GM12864 (cell line): Measurements from ENCODE around the gene CCDC157.
A peak's percentile ranks its signal among the peaks of the same experiment; 100 is the strongest.

ENCODE experiments used
- DNase-seq: peaks from one replicate; pipeline ENCODE4 v3.0.0-alpha.2; 2011; ENCODE audit warnings: low read depth
- H3K4me3 ChIP-seq: 2 replicates; pipeline ENCODE4 v1.5.1; 2011; ENCODE audit warnings: mild to moderate bottlenecking, low read depth, low read length, control low read depth
- TF ChIP-seq, protein P1 (sequence below): IDR thresholded peaks from 2 replicates; pipeline ENCODE4 v1.5.1; 2011; ENCODE audit warnings: low read depth, mild to moderate bottlenecking, moderate library complexity, low read length, control low read depth, inconsistent platforms; ENCODE audit errors: missing control alignments

CCDC157 gene

GRCh38 chr22:30385942-30386341, 29.1 kb downstream of the CCDC157 start:
- TF ChIP-seq, protein P1, sequence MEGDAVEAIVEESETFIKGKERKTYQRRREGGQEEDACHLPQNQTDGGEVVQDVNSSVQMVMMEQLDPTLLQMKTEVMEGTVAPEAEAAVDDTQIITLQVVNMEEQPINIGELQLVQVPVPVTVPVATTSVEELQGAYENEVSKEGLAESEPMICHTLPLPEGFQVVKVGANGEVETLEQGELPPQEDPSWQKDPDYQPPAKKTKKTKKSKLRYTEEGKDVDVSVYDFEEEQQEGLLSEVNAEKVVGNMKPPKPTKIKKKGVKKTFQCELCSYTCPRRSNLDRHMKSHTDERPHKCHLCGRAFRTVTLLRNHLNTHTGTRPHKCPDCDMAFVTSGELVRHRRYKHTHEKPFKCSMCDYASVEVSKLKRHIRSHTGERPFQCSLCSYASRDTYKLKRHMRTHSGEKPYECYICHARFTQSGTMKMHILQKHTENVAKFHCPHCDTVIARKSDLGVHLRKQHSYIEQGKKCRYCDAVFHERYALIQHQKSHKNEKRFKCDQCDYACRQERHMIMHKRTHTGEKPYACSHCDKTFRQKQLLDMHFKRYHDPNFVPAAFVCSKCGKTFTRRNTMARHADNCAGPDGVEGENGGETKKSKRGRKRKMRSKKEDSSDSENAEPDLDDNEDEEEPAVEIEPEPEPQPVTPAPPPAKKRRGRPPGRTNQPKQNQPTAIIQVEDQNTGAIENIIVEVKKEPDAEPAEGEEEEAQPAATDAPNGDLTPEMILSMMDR, result no peak
- no peak for DNase-seq
- no peak overlapping the region for H3K4me3 ChIP-seq

DNA sequence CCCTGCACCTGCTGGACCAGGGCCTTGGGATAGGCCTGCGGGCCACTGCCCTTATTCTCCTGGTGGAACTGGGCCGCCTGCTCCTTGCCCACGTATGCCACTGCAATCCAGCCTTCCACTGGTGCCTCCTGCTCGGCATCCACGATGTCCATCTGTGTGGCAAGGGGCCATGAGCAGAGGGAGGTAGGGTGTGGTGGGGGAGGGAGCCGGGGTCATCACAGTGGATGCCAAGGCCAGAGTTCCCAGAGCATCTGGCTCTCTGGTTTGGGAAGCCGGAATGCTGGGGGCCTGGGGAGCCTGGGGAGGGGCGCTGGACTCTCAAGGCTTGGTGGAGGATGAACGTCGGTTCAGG, 29.8 kb downstream of the CCDC157 start:
- no peak for DNase-seq
- H3K4me3 ChIP-seq, result peak overlapping the region; percentile 56
- TF ChIP-seq, protein P1, result no peak

DNA sequence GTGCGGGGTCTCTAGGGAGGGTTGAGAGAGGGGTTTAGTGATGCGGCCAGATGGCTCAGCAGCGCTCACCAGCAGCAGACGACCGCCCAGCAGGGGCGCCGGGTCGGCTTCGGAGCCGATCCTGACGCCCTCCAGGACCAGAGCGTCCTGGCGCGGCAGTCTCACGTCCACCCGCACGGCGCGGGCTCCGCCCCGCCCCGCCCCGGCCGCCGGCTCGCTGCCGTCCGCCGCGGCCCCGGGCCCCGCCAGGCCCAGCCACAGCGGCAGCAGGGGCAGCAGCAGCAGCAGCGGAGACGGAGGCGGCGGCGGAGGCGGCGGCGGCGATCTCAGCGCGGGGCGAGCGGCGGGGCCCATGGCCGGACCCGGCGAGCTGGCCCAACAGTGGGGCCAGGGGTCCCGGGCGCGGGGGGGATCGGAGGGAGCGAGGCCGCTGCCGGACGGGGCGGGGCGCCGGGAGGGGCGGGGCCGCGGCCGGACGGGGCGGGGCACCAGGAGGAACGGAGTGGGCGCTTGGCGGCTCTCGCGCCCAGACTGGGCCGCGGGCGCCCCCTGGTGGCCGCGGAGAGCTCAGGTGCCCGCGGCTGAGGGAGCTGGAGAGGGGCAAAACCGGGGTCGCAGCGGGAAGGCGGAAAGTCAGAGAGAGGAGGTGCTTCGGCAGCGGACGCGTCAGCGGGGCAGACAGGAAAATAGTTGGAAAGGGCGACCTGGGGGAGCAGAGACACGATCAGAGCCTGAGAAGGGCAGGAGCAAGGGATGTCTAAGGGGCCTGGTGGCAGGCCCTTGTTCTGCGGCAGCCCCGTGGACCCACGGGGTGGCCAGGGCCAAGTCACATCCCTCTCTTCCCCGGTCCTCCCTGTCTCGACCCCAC, 30.4 kb downstream of the CCDC157 start, which contains the start of gene RNF215:
RNF215 (minus strand) TSS at position 452 of the 868 bp plus-strand sequence; CDS start at position 354, 98 bp downstream.
- peak; percentile 27 for DNase-seq
- H3K4me3 ChIP-seq, result peak within 1 kb of the TSS; percentile 56
- TF ChIP-seq, protein P1, result peak; percentile 80

- TF ChIP-seq, protein P1, result peak; percentile 87
- peak; percentile 55 for DNase-seq
- H3K4me3 ChIP-seq, result no peak overlapping the region
Observed at GRCh38 chr22:30390974-30391691, 34.3 kb downstream of the CCDC157 start.

DNA sequence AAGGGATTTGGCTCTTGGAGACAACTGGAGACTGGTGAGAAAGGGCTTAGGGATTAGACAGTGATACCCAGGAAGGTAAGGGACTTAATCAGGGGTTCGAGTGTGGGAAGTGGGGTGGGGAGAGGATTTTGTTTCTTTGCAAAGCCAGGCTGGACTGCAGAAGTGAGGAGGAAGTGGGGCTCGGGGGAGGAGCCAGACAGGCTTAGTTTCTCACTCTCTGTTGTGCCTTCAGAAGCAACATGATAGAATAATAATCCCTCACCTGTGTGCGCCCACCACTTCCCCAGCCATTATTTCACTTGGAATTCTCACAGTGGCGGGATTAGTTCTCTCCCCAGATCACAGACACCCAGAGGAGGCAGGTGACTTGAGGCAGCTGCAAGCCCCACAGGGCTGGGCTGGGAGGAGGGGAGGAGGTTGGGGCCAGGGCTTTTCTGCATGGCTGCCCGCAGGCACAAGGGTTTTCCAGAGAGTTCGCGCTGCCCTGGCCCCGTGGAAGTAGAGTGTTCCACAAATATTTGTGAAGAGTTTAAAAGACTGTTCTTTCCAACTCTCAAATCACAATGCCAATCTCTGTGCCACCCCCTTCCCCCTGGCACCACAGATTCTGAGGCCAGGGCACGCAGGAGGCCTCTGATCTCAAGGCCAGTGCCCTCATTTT, 36.0 kb downstream of the CCDC157 start:
- H3K4me3 ChIP-seq, result no peak overlapping the region
- TF ChIP-seq, protein P1, result no peak
- peak; percentile 19 for DNase-seq

DNA sequence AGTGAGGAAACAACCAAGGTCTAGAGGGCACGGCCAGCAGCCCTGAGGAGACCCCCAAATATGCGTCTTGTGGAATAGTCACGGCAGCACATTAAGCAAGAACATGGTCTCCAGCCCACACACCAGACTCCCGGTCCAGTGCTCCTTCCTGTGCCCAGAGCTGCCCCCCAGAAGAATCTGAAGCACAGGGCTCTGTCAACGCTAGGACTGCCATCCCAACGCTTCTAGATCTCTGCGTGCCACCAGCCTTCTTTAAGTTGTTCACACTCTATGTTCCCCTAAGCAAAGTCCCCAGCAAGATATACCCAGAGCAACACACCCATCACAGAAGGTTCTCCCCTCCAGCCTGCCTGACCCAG, 36.5 kb downstream of the CCDC157 start:
- no peak overlapping the region for H3K4me3 ChIP-seq
- DNase-seq, result no peak

More for the DNA sequence above, 36.5 kb downstream of the CCDC157 start:
- TF ChIP-seq, protein P1, result no peak
